Lower lobe of right lung (tissue), 2 donors: ENCODE data around the gene LRRC49. TPM values are rescaled to one million over a fixed set of nuclear protein-coding genes. Genes with fewer than 3 reads are reported as not detected.

Experiments
- ATAC-seq, 2 donors: fragments of 200-7000 bp; cut with Tn5 transposase; one replicate each; pipeline ENCODE4 v1.9.1; 2020 to 2022; ENCODE audit warnings: mild to moderate bottlenecking in 2 of 2, moderate library complexity in 2 of 2
- DNase-seq: peaks from one replicate; pipeline ENCODE4 v3.0.0-alpha.2; 2020
- H3K27ac ChIP-seq: fragments of 200-600 bp; one replicate; pipeline ENCODE4 v1.8.0; 2022
- H3K27me3 ChIP-seq: fragments of 200-600 bp; one replicate; pipeline ENCODE4 v1.8.0; 2022; ENCODE audit warnings: low read depth
- H3K36me3 ChIP-seq: fragments of 200-600 bp; one replicate; pipeline ENCODE4 v1.8.0; 2022; ENCODE audit warnings: mild to moderate bottlenecking
- H3K4me1 ChIP-seq: fragments of 200-600 bp; one replicate; pipeline ENCODE4 v1.8.0; 2022
- H3K4me3 ChIP-seq: fragments of 200-600 bp; one replicate; pipeline ENCODE4 v1.8.0; 2022; ENCODE audit warnings: mild to moderate bottlenecking
- H3K9me3 ChIP-seq: fragments of 200-600 bp; one replicate; pipeline ENCODE4 v1.8.0; 2022
- intact Hi-C: fragments of 100-400 bp; cut with DNase I; formaldehyde crosslinking; loops from one replicate; pipeline ENCODE4 v1.11.0; 2022
- total RNA-seq: library from RNA; stranded (reverse); fragmentation: NEBNext Ultra II Directional; extraction: Animal tissue kit (Norgen Biotek cat#: 25700); gene quantifications from one replicate; pipeline ENCODE4 v1.2.1, GENCODE V29; 2021
- TF ChIP-seq, protein P1 (sequence below): fragments of 200-600 bp; IDR thresholded peaks from one replicate; pipeline ENCODE4 v1.8.0; 2022; ENCODE audit warnings: antibody characterized with exemption, mild to moderate bottlenecking
- donor health status: DM: no; HTN: yes; CAD: no; lungs with severe emphysema.

The LRRC49 gene
- total RNA-seq, 1 donor from 2014 or later, result 7.3 TPM

DNA sequence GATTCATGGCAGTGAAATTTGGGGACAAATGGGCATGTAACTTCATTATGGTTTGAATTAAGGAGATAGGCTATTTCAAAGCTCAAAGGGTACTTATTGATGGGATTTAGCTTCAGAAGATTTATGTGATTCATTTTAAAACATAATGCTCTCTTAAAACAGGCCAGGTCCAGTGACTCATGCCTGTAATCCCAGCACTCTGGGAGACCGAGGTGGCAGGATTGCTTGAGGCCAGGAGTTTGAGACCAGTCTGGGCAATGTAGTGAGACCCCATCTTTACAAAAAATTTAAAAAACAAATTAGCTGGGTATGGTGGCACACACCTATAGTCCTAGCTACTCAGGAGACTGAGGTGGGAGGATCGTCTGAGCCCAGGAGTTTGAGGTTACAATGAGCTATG is 11.8 kb upstream of the LRRC49 start:
- DNase-seq (no peak), ATAC-seq (no peak)
- Histone ChIP-seq H3K27me3 (no peaks in the 10 kb centered on the region), H3K4me3 (no peak overlapping the region), H3K9me3 (no peaks in the 10 kb centered on the region), H3K27ac (no peak overlapping the region), H3K36me3 (no peaks in the 10 kb centered on the region), H3K4me1 (no peaks in the 10 kb centered on the region)
- TF ChIP-seq, protein P1, sequence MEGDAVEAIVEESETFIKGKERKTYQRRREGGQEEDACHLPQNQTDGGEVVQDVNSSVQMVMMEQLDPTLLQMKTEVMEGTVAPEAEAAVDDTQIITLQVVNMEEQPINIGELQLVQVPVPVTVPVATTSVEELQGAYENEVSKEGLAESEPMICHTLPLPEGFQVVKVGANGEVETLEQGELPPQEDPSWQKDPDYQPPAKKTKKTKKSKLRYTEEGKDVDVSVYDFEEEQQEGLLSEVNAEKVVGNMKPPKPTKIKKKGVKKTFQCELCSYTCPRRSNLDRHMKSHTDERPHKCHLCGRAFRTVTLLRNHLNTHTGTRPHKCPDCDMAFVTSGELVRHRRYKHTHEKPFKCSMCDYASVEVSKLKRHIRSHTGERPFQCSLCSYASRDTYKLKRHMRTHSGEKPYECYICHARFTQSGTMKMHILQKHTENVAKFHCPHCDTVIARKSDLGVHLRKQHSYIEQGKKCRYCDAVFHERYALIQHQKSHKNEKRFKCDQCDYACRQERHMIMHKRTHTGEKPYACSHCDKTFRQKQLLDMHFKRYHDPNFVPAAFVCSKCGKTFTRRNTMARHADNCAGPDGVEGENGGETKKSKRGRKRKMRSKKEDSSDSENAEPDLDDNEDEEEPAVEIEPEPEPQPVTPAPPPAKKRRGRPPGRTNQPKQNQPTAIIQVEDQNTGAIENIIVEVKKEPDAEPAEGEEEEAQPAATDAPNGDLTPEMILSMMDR, result no peak
- intact Hi-C loops, result no loop called here

DNA sequence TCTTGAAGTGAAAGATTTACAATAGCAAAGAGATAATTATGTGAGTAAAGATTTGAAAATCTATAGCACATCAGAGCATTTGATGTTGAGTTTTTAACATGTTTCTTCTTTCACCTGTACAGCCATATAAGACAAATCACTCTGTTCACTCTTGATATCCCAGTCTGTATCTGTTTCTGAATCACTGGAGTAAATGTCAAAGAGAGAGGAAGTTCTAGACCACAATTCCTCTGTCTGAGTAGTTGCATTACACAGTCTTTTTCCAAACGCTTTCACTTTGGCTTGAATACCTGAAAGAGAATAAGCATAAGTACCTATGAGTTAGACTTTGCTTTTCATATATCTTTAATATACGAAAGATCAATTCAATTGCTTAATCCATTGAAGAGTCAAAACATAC is 10.3 kb upstream of the LRRC49 start:
- TF ChIP-seq, protein P1, result no peak
- H3K36me3 ChIP-seq, result no peaks in the 10 kb centered on the region
- no peak for DNase-seq
- no peak overlapping the region for H3K4me3 ChIP-seq
- ATAC-seq, result no peak
- no peaks in the 10 kb centered on the region for H3K9me3 ChIP-seq
- H3K27ac ChIP-seq, result no peak overlapping the region
- no peaks in the 10 kb centered on the region for H3K4me1 ChIP-seq
- intact Hi-C loops, result no loop called here
- H3K27me3 ChIP-seq, result no peaks in the 10 kb centered on the region

DNA sequence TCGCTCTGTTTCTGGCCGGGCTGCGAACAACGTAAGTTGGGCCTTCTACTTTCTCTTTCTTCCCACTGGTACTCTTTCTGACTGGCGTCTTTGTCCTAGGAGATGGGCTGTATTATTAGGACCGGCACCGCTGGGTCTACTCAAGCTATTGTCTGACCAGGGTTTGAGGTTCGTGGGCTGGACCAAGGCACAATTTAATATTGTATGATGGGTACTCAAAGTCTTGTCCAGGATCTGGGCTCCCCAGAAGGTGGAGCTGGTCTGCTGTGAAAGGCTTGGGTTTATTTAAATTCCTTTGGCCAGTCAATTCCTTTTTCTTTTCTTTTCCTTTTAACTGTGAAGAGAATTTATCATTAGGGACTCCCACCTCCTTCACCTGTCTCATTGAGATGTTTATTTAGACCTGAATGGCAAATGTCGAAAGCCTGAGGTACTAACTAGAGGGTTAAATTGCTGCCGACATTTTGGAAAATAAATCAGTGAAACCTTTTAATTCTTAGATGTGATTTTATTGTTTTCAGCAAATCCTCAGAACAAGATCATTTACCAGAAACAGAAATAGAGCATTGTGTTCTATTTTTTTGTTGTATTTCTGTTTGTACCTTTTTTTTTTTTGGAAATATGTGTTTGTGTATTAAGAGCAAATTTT is 410 bp downstream of the LRRC49 start:
- peak overlapping the region; percentile 77 for H3K27ac ChIP-seq
- peak; percentile 45 to 61 for ATAC-seq
- TF ChIP-seq, protein P1, result peak; percentile 39
- H3K36me3 ChIP-seq, result no peaks in the 10 kb centered on the region
- no peaks in the 10 kb centered on the region for H3K9me3 ChIP-seq
- H3K27me3 ChIP-seq, result no peaks in the 10 kb centered on the region
- peak overlapping the region; percentile 86 for H3K4me3 ChIP-seq
- H3K4me1 ChIP-seq, result peaks cover 5% of the 10 kb centered on the region
- intact Hi-C loops, result no loop called here
- DNase-seq, result no peak

DNA sequence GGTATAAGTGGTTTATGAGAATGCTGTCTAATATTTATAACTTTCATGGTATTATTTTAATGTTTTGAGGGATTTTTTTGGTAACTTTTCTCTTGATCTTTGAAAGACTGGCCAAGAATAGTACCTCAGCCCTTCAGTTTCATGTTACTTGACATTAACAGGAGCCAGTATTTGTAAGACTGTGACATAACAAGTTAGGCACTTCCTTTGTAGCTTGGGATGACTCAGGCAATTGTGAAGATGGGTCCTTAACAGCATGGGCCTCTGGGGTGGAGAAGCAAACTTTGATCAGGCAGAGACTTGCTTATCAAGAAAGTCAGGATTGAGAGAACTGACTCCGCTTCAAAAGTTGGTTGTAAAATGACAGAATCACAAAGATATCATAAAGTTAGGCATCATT is 9.5 kb downstream of the LRRC49 start:
- H3K4me1 ChIP-seq, result no peaks in the 10 kb centered on the region
- peaks cover 2% of the 10 kb centered on the region for H3K9me3 ChIP-seq
- TF ChIP-seq, protein P1, result no peak
- intact Hi-C loops, result no loop called here
- H3K4me3 ChIP-seq, result no peak overlapping the region
- ATAC-seq, result no peak
- peaks cover 8% of the 10 kb centered on the region for H3K36me3 ChIP-seq
- DNase-seq, result no peak
- H3K27ac ChIP-seq, result no peak overlapping the region
- H3K27me3 ChIP-seq, result no peaks in the 10 kb centered on the region

DNA sequence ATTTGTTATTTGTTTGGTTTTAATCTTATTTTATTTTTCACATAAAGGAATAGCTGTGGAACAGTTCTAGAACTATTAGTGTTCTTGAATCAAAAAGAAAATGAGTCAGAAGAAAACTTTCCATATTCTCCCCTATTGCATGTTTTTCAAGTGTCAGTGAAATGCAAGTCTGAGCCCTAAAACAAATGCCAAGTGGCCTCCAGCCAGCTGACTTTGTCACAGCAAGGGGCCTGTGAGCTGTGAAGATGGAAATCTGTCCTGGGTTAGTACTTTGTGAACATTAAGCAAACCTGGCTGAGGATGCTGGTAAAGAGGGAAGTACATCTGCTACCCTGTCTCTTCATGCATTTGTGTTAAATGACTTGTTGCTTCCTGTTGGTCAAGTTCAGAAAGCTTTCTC is 14.2 kb downstream of the LRRC49 start:
- H3K27me3 ChIP-seq, result no peaks in the 10 kb centered on the region
- ATAC-seq (no peak), DNase-seq (no peak)
- TF ChIP-seq, protein P1, result no peak
- no peak overlapping the region for H3K4me3 ChIP-seq
- H3K27ac ChIP-seq, result no peak overlapping the region
- H3K4me1 ChIP-seq, result no peaks in the 10 kb centered on the region
- H3K36me3 ChIP-seq, result peaks cover under 1% of the 10 kb centered on the region
- peaks cover 20% of the 10 kb centered on the region for H3K9me3 ChIP-seq
- intact Hi-C loops, result no loop called here
